Inflammatory macrophage treated with lipopolysaccharide for 4 hours (primary cell): ENCODE measurements around the gene CD7.
"Not testable (repeated sequence)": the region's sequence is repeated elsewhere in the genome, so short reads cannot be mapped to it uniquely, and the experiment has no call there.

ENCODE experiments used
- DNase-seq: peaks from one replicate; pipeline ENCODE4 v3.0.0-alpha.2; 2020

CD7 gene

GRCh38 chr17:82317394-82318168 is at the start of gene CD7:
TSS of gene CD7 (minus strand) at chr17:82317608. CDS start at chr17:82317495, 113 bp downstream.
- DNase-seq = no peak

GRCh38 chr17:82366749-82367148 is 49.3 kb upstream of the CD7 start:
- DNase-seq = no peak

- DNase-seq = no peak
Measured at GRCh38 chr17:82365606-82366295, 48.3 kb upstream of the CD7 start.

GRCh38 chr17:82361885-82362633 is 44.7 kb upstream of the CD7 start:
- DNase-seq = no peak

GRCh38 chr17:82359451-82360074 is 42.2 kb upstream of the CD7 start:
- DNase-seq = not testable (repeated sequence)

GRCh38 chr17:82358465-82359350 is 41.3 kb upstream of the CD7 start, which contains the start of gene TEX19:
TSS of gene TEX19 (plus strand) at chr17:82359247. CDS start at chr17:82362151, 2,904 bp downstream.
- DNase-seq = no peak

- DNase-seq = no peak
Measured at GRCh38 chr17:82357394-82357793, 40.0 kb upstream of the CD7 start.

GRCh38 chr17:82356845-82357355 is 39.5 kb upstream of the CD7 start:
- no peak for DNase-seq

- DNase-seq = no peak
Measured at GRCh38 chr17:82355770-82356427, 38.5 kb upstream of the CD7 start.

- DNase-seq = no peak
Measured at GRCh38 chr17:82354804-82355308, 37.4 kb upstream of the CD7 start.

- DNase-seq = no peak
Measured at GRCh38 chr17:82353484-82353883, 36.1 kb upstream of the CD7 start.

- peak; percentile 79 for DNase-seq
Measured at GRCh38 chr17:82351713-82352488, 34.5 kb upstream of the CD7 start.

GRCh38 chr17:82351254-82351712 is 33.9 kb upstream of the CD7 start:
- DNase-seq = no peak

- peak; percentile 37 for DNase-seq
Measured at GRCh38 chr17:82350182-82351030, 33.0 kb upstream of the CD7 start.

GRCh38 chr17:82349287-82349701 is 31.9 kb upstream of the CD7 start:
- no peak for DNase-seq

GRCh38 chr17:82348866-82349265 is 31.5 kb upstream of the CD7 start:
- DNase-seq = no peak

GRCh38 chr17:82348434-82348833 is 31.0 kb upstream of the CD7 start:
- no peak for DNase-seq

- DNase-seq = not testable (repeated sequence)
Measured at GRCh38 chr17:82347994-82348393, 30.6 kb upstream of the CD7 start.
